GM12878 (cell line): Measurements from ENCODE around the gene ZDHHC14. TPM values are rescaled to one million over a fixed set of nuclear protein-coding genes. Genes with fewer than 3 reads are reported as not detected.

Experiments used
- ATAC-seq: fragments of 200-7000 bp; cut with Tn5 transposase; 3 replicates; pipeline ENCODE4 v1.9.1; 2020; ENCODE audit warnings: mild to moderate bottlenecking, moderate library complexity
- BruUV-seq: library from RNA; stranded (reverse); fragments of 400-500 nt; replicated peaks from 2 replicates; lab custom pipeline; 2021; lab: Mats Ljungman, UMichigan
- CTCF ChIA-PET: fragments of 300-600 bp; sonication (Branson Sonifier 250); formaldehyde crosslinking; extraction: SDS; loops from one replicate; lab custom pipeline; 2021; ENCODE audit warnings: inconsistent platforms; lab: Yijun Ruan, JAX
- POLR2A ChIA-PET: fragments of 350-600 bp; formaldehyde crosslinking; extraction: SDS; loops from one replicate; lab custom pipeline; 2021; ENCODE audit warnings: inconsistent platforms; lab: Charles Lee
- RAD21 ChIA-PET: fragments of 300-600 bp; sonication (Branson Sonifier 250); formaldehyde crosslinking; loops from one replicate; lab custom pipeline; 2023; ENCODE audit warnings: antibody characterized with exemption; ENCODE audit not compliant: unreplicated experiment; lab: Charles Lee
- SMC1A ChIA-PET: fragments of 300-600 bp; sonication (Branson Sonifier 250); formaldehyde crosslinking; loops from one replicate; lab custom pipeline; 2023; ENCODE audit not compliant: unreplicated experiment, uncharacterized antibody; lab: Charles Lee
- DNase-seq: peaks from one replicate; pipeline ENCODE4 v3.0.0-alpha.2; 2011; ENCODE audit warnings: low read depth, low spot score
- FAIRE-seq: peaks from 3 replicates; lab custom pipeline; 2011; peaks lifted over from hg19 to GRCh38; lab: Jason Lieb, UNC
- H2AFZ ChIP-seq: 2 replicates; pipeline ENCODE4 v1.6.0; 2011; ENCODE audit warnings: low read depth, low read length, control low read depth; ENCODE audit not compliant: control insufficient read depth
- H3K27ac ChIP-seq: 2 replicates; pipeline ENCODE4 v1.5.1; 2011; ENCODE audit warnings: control low read depth; ENCODE audit not compliant: control insufficient read depth, insufficient read depth
- H3K27me3 ChIP-seq, 2 experiments: replicated peaks in 1 of 2; 2 replicates each; pipeline versions ENCODE4 v1.6.0 to v1.6.1; 2011; ENCODE audit warnings: low read length in 1 of 2; ENCODE audit not compliant: control insufficient read depth in 2 of 2, insufficient read depth in 2 of 2
- H3K36me3 ChIP-seq, 2 experiments: 2 replicates each; pipeline ENCODE4 v1.5.1; 2011; ENCODE audit warnings: low read length in 1 of 2; ENCODE audit not compliant: control insufficient read depth in 2 of 2, insufficient read depth in 2 of 2
- H3K4me1 ChIP-seq: 2 replicates; pipeline ENCODE4 v1.6.1; 2011; ENCODE audit warnings: mild to moderate bottlenecking, low read length, moderate library complexity, mixed read lengths; ENCODE audit not compliant: control insufficient read depth, insufficient read depth
- H3K4me2 ChIP-seq: 2 replicates; pipeline ENCODE4 v1.6.0; 2011; ENCODE audit warnings: control low read depth; ENCODE audit not compliant: control insufficient read depth, insufficient read depth
- H3K4me3 ChIP-seq: fragments of 200-600 bp; sonication (generic); 2 replicates; pipeline ENCODE4 v1.5.1; 2016
- H3K79me2 ChIP-seq: 2 replicates; pipeline ENCODE4 v1.6.0; 2011; ENCODE audit warnings: low read length; ENCODE audit not compliant: control insufficient read depth, insufficient read depth
- H3K9ac ChIP-seq: 2 replicates; pipeline ENCODE4 v1.8.0; 2011; ENCODE audit warnings: low read length, control low read depth, mixed read lengths; ENCODE audit not compliant: control insufficient read depth, insufficient read depth
- H3K9me3 ChIP-seq: replicated peaks from 3 replicates; pipeline ENCODE4 v1.5.1; 2011; ENCODE audit warnings: mild to moderate bottlenecking, low read length; ENCODE audit not compliant: control insufficient read depth, insufficient read depth
- H4K20me1 ChIP-seq: 2 replicates; pipeline ENCODE4 v1.6.0; 2011; ENCODE audit not compliant: control insufficient read depth, insufficient read depth
- CREB1 ChIP-seq: IDR thresholded peaks from 2 replicates; pipeline ENCODE4 v1.6.1; 2012; ENCODE audit warnings: low read depth, mild to moderate bottlenecking, inconsistent platforms
- DPF2 ChIP-seq: fragments of 450-650 bp; IDR thresholded peaks from 2 replicates; pipeline ENCODE4 v1.6.1; 2017; ENCODE audit warnings: mild to moderate bottlenecking
- GABPA ChIP-seq: IDR thresholded peaks from 2 replicates; pipeline ENCODE4 v1.6.1; 2014; ENCODE audit warnings: antibody characterized with exemption, low read depth, mild to moderate bottlenecking, inconsistent platforms
- IKZF2 ChIP-seq, 2 experiments: fragments of 450-650 bp; IDR thresholded peaks; 2 replicates each; pipeline ENCODE4 v1.6.1; 2017; ENCODE audit warnings: mild to moderate bottlenecking in 2 of 2, moderate library complexity in 2 of 2
- KDM1A ChIP-seq: fragments of 200-600 bp; sonication (generic); IDR thresholded peaks from 2 replicates; pipeline ENCODE4 v1.6.1; 2016; ENCODE audit warnings: borderline replicate concordance
- PML ChIP-seq: IDR thresholded peaks from 2 replicates; pipeline ENCODE4 v1.6.1; 2012; ENCODE audit warnings: low read length, inconsistent platforms
- POLR2A ChIP-seq: IDR thresholded peaks from 2 replicates; pipeline ENCODE4 v1.6.1; 2011; ENCODE audit warnings: low read depth, mild to moderate bottlenecking, low read length
- REST ChIP-seq: IDR thresholded peaks from 2 replicates; pipeline ENCODE4 v1.6.1; 2012; ENCODE audit warnings: mild to moderate bottlenecking, low read depth, low read length
- ZNF217 ChIP-seq: fragments of 450-650 bp; IDR thresholded peaks from 2 replicates; pipeline ENCODE4 v1.6.1; 2017; ENCODE audit warnings: antibody characterized with exemption, mild to moderate bottlenecking
- WGBS: methylation state at CpG from one replicate; pipeline ENCODE4 v1.1.6; 2016; ENCODE audit warnings: low lambda C conversion rate; ENCODE audit not compliant: insufficient replicate concordance, insufficient coverage; ENCODE audit errors: missing lambda C conversion rate; 5-methylcytosine and 5-hydroxymethylcytosine counted together
- in situ Hi-C: fragments of 300-500 bp; cut with MboI; formaldehyde crosslinking; loops from 9 replicates; pipeline ENCODE4 v1.14.3; 2018; ENCODE audit warnings: mixed read lengths
- intact Hi-C: fragments of 100-400 bp; cut with micrococcal nuclease; formaldehyde crosslinking; loops from one replicate; pipeline ENCODE4 v1.14.2; 2022; ENCODE audit not compliant: unreplicated experiment
- polyA plus RNA-seq, 11 experiments: library from polyadenylated mRNA; depleted of rRNA in 4 of 11; unstranded in 6 of 11; stranded (reverse) in 5 of 11; fragments of >200 nt; fragmentation: Nextera tagmentation in 4 of 11; fragmentation: Illumina TruSeq in 1 of 11; extraction: Ambion mirVana in 4 of 11; extraction: Trizol in 1 of 11; gene quantifications; 1 replicate in 1 of 11; 2 replicates in 10 of 11; pipeline versions ENCODE4 v1.2.1 to v1.2.3, GENCODE V29; 2011 to 2016; ENCODE audit warnings: inconsistent platforms in 2 of 11, missing spikeins in 2 of 11, low read depth in 1 of 11
- total RNA-seq, 4 experiments: library from RNA; depleted of rRNA in 3 of 4; stranded (reverse); fragments of >200 nt in 3 of 4; fragmentation: Illumina TruSeq in 1 of 4; extraction: Trizol in 1 of 4; gene quantifications; 2 replicates each; pipeline versions ENCODE4 v1.2.1 to v1.2.3, GENCODE V29; 2013 to 2021
- TF ChIP-seq, protein P1 (sequence below): IDR thresholded peaks from 2 replicates; pipeline ENCODE4 v1.6.1; 2012; ENCODE audit warnings: low read depth, low read length, improper control_type of control experiment

ZDHHC14 gene
- total and polyA plus RNA-seq, 10 of the 15 experiments (the other 5 are each of a cell fraction or from before 2014, with no cell fraction given): 0.15 to 16.0 (median 0.76) TPM; not detected in 1

DNA sequence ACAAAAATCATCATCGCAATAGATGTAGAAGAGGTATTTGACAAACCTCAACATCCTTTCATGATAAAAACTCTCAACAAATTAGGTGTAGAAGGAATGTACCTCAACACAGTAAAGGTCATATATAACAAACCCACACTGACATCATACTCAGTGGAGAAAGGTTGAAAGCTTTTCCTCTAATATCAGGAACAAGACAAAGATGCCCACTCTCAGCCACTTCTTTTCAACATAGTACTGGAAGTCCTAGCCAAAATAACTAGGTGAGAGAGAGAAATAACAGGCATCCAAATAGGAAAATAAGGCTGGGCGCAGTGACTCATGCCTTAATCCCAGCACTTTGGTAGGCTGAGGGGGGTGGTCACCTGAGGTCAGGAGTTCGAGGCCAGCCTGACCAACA is 95.8 kb downstream of the ZDHHC14 start:
- Histone ChIP-seq H2AFZ (no peak overlapping the region), H3K27ac (no peak overlapping the region), H3K4me3 (no peak overlapping the region), H3K9ac (no peak overlapping the region), H3K4me2 (no peak overlapping the region), H3K9me3 (no peaks in the 10 kb centered on the region; the same call in 2 of the 3 replicates), H3K36me3 (no peaks in the 10 kb centered on the region; a peak in 1 of 4 replicates), H4K20me1 (no peaks in the 10 kb centered on the region), H3K4me1 (no peaks in the 10 kb centered on the region), H3K79me2 (no peaks in the 10 kb centered on the region), H3K27me3 (no peaks in the 10 kb centered on the region)
- intact Hi-C loops: no loop called here
- peak; percentile 81 for FAIRE-seq
- CTCF ChIA-PET: interaction anchor here (1.1 kb wide), 1 partner anchor 10 kb away, joined by 3 read pairs; no protein-coding TSS in a partner anchor
- RAD21 ChIA-PET: no interaction called here
- WGBS: 53% methylated on average over 3 of the region's 3 CpGs
- BruUV-seq: no TSS peak
- POLR2A ChIA-PET: interaction anchor here (1.4 kb wide), 1 partner anchor 11 kb away, joined by 3 read pairs; no protein-coding TSS in a partner anchor
- no peak for DNase-seq
- TF ChIP-seq POLR2A: no peak
- TF ChIP-seq PML: no peak
- no peak for TF ChIP-seq IKZF2 (IDR thresholded peaks at IDR 0.05)
- TF ChIP-seq, protein P1, sequence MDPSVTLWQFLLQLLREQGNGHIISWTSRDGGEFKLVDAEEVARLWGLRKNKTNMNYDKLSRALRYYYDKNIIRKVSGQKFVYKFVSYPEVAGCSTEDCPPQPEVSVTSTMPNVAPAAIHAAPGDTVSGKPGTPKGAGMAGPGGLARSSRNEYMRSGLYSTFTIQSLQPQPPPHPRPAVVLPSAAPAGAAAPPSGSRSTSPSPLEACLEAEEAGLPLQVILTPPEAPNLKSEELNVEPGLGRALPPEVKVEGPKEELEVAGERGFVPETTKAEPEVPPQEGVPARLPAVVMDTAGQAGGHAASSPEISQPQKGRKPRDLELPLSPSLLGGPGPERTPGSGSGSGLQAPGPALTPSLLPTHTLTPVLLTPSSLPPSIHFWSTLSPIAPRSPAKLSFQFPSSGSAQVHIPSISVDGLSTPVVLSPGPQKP: no peak
- TF ChIP-seq CREB1: no peak
- no peak for TF ChIP-seq ZNF217
- TF ChIP-seq GABPA: no peak
- no peak for TF ChIP-seq REST
- no peak for TF ChIP-seq DPF2
- no peak for TF ChIP-seq KDM1A
- SMC1A ChIA-PET: no interaction called here
- ATAC-seq: no peak
- in situ Hi-C loops: no loop called here
